Thyroid gland (tissue), 4 donors: Measurements from ENCODE around the gene PNKP. TPM values are rescaled to one million over a fixed set of nuclear protein-coding genes. Genes with fewer than 3 reads are reported as not detected.
A peak's percentile ranks its signal among the peaks of the same experiment; 100 is the strongest.

Source experiments
- DNase-seq, 2 donors: peaks; one replicate each; pipeline ENCODE4 v3.0.0-alpha.2; 2019
- H3K27ac ChIP-seq, 3 donors: fragments of 200-600 bp; sonication (generic); 1 replicate in 2 of 3; 2 replicates in 1 of 3; pipeline ENCODE4 v1.5.1; 2016 to 2019; ENCODE audit warnings: mild to moderate bottlenecking in 1 of 3, moderate library complexity in 1 of 3
- H3K27me3 ChIP-seq: fragments of 200-600 bp; sonication (generic); one replicate; pipeline ENCODE4 v1.5.1; 2019
- H3K36me3 ChIP-seq, 2 donors: fragments of 200-600 bp; sonication (generic); one replicate each; pipeline ENCODE4 v1.5.1; 2016 to 2019
- H3K4me1 ChIP-seq, 2 donors: fragments of 200-600 bp; sonication (generic); one replicate each; pipeline ENCODE4 v1.5.1; 2017 to 2019
- H3K4me3 ChIP-seq, 3 donors: fragments of 200-600 bp; sonication (generic); replicated peaks in 1 of 3; 1 replicate in 2 of 3; 2 replicates in 1 of 3; pipeline ENCODE4 v1.5.1; 2016; ENCODE audit warnings: mild to moderate bottlenecking in 1 of 3
- H3K9me3 ChIP-seq: fragments of 200-600 bp; sonication (generic); one replicate; pipeline ENCODE4 v1.5.1; 2017
- CTCF ChIP-seq, 6 experiments: fragments of 200-600 bp in 3 of 6; fragments of 450-650 bp in 3 of 6; sonication (generic) in 3 of 6; IDR thresholded peaks; one replicate each; pipeline ENCODE4 v1.5.1; 2016 to 2019; ENCODE audit warnings: antibody characterized with exemption in 6 of 6, mild to moderate bottlenecking in 2 of 6, inconsistent platforms in 1 of 6, moderate library complexity in 1 of 6
- POLR2A ChIP-seq, 2 donors: fragments of 450-650 bp; IDR thresholded peaks; one replicate each; pipeline ENCODE4 v1.6.1; 2017; ENCODE audit warnings: antibody characterized with exemption in 2 of 2, mild to moderate bottlenecking in 2 of 2, moderate library complexity in 1 of 2
- WGBS, 2 donors: methylation state at CpG; one replicate each; pipeline ENCODE4 v1.1.5; 2017; 5-methylcytosine and 5-hydroxymethylcytosine counted together
- intact Hi-C: fragments of 100-400 bp; cut with DNase I; formaldehyde crosslinking; loops from one replicate; pipeline ENCODE4 v1.15.1; 2023
- total RNA-seq, 4 donors: library from RNA; depleted of rRNA; stranded (reverse); fragments of >200 nt; gene quantifications; one replicate each; pipeline ENCODE4 v1.2.3, GENCODE V29; 2016

Gene PNKP
- total RNA-seq, 4 donors from 2014 or later = 54.6 to 124 (median 84.3) TPM

GRCh38 chr19:49875857-49876421 lies 8.6 kb upstream of the PNKP start:
- Histone ChIP-seq H3K4me1 (peaks cover 15 to 21% of the 10 kb centered on the region in 2 donors), H3K9me3 (no peaks in the 10 kb centered on the region), H3K27me3 (no peaks in the 10 kb centered on the region), H3K4me3 (peak overlapping the region; percentile 65 to 99 (median 96)), H3K36me3 (peaks cover 15 to 20% of the 10 kb centered on the region in 2 donors), H3K27ac (peak overlapping the region; percentile 98 to 100 (median 98))
- WGBS, 2 donors = 0% methylated on average over 8 to 27 of the region's 28 CpGs
- intact Hi-C loops = loop anchor here (10.0 kb wide), 1 partner anchor 111 kb away; the partner anchor contains the start of genes AP2A1 and TSKS
- peak; percentile 45 to 48 for DNase-seq
- TF ChIP-seq CTCF (IDR thresholded peaks at IDR 0.05) (no peak), POLR2A (IDR thresholded peaks at IDR 0.05) (no peak)

GRCh38 chr19:49875177-49875576 lies 7.8 kb upstream of the PNKP start:
- no peaks in the 10 kb centered on the region for H3K9me3 ChIP-seq
- intact Hi-C loops = loop anchor here (10.0 kb wide), 1 partner anchor 110 kb away; the partner anchor contains the start of genes AP2A1 and TSKS
- no peak for TF ChIP-seq CTCF (IDR thresholded peaks at IDR 0.05)
- no peak for TF ChIP-seq POLR2A (IDR thresholded peaks at IDR 0.05)
- H3K4me3 ChIP-seq = peak overlapping the region in 1 of 3 donors; percentile 96
- H3K27me3 ChIP-seq = no peaks in the 10 kb centered on the region
- no peak for DNase-seq
- peaks cover 9 to 12% of the 10 kb centered on the region in 2 donors for H3K36me3 ChIP-seq
- peak overlapping the region in 2 of 3 donors; percentile 98 to 100 for H3K27ac ChIP-seq
- WGBS, 2 donors = 85 to 86% methylated on average over 4 of the region's 4 CpGs
- H3K4me1 ChIP-seq = peaks cover 19 to 29% of the 10 kb centered on the region in 2 donors

GRCh38 chr19:49874503-49875157 lies 7.3 kb upstream of the PNKP start:
- no peak overlapping the region for H3K4me3 ChIP-seq
- peaks cover 22 to 32% of the 10 kb centered on the region in 2 donors for H3K4me1 ChIP-seq
- DNase-seq = no peak
- H3K36me3 ChIP-seq = peaks cover 7 to 8% of the 10 kb centered on the region in 2 donors
- no peaks in the 10 kb centered on the region for H3K9me3 ChIP-seq
- WGBS, 2 donors = 95% methylated on average over 11 of the region's 11 CpGs
- no peak overlapping the region for H3K27ac ChIP-seq
- no peaks in the 10 kb centered on the region for H3K27me3 ChIP-seq
- TF ChIP-seq CTCF (IDR thresholded peaks at IDR 0.05) = no peak
- no peak for TF ChIP-seq POLR2A (IDR thresholded peaks at IDR 0.05)
- intact Hi-C loops = loop anchor here (10.0 kb wide), 1 partner anchor 110 kb away; the partner anchor contains the start of genes AP2A1 and TSKS

- 89 to 92% methylated on average over 10 of the region's 10 CpGs for WGBS, 2 donors
- Histone ChIP-seq H3K27me3 (no peaks in the 10 kb centered on the region), H3K4me3 (no peak overlapping the region), H3K9me3 (no peaks in the 10 kb centered on the region), H3K4me1 (peaks cover 25 to 35% of the 10 kb centered on the region in 2 donors), H3K36me3 (peaks cover 3 to 7% of the 10 kb centered on the region in 2 donors), H3K27ac (no peak overlapping the region)
- no peak for DNase-seq
- intact Hi-C loops = loop anchor here (10.0 kb wide), 1 partner anchor 109 kb away; the partner anchor contains the start of genes AP2A1 and TSKS
- TF ChIP-seq POLR2A (IDR thresholded peaks at IDR 0.05) = no peak
- no peak for TF ChIP-seq CTCF (IDR thresholded peaks at IDR 0.05)
These were observed 6.5 kb upstream of the PNKP start for GRCh38 chr19:49873834-49874233.

GRCh38 chr19:49873129-49873521 lies 5.7 kb upstream of the PNKP start:
- Histone ChIP-seq H3K9me3 (no peaks in the 10 kb centered on the region), H3K36me3 (peaks cover 3 to 7% of the 10 kb centered on the region in 2 donors), H3K4me3 (no peak overlapping the region), H3K27me3 (no peaks in the 10 kb centered on the region), H3K27ac (no peak overlapping the region), H3K4me1 (peaks cover 27 to 36% of the 10 kb centered on the region in 2 donors)
- intact Hi-C loops = loop anchor here (10.0 kb wide), 1 partner anchor 108 kb away; the partner anchor contains the start of genes AP2A1 and TSKS
- DNase-seq = no peak
- no peak for TF ChIP-seq CTCF (IDR thresholded peaks at IDR 0.05)
- TF ChIP-seq POLR2A (IDR thresholded peaks at IDR 0.05) = no peak
- 96% methylated on average over 6 to 29 of the region's 29 CpGs for WGBS, 2 donors
